HG03045 (cell line): ENCODE data around the gene PLSCR3.

Experiments used
- ATAC-seq: cut with Tn5 transposase; IDR thresholded peaks from one replicate; pipeline ENCODE4 v1.9.1; 2021; ENCODE audit warnings: mild to moderate bottlenecking, moderate library complexity; ENCODE audit not compliant: unreplicated experiment

The PLSCR3 gene

GRCh38 chr17:7407082-7407481 is 12.8 kb upstream of the PLSCR3 start:
- no peak for ATAC-seq

- ATAC-seq: no peak
Observed at GRCh38 chr17:7406235-7406825, 12.0 kb upstream of the PLSCR3 start.

GRCh38 chr17:7405350-7406234 is 11.3 kb upstream of the PLSCR3 start:
- ATAC-seq: no peak

- ATAC-seq: no peak
Observed at GRCh38 chr17:7404737-7405349, 10.5 kb upstream of the PLSCR3 start.

GRCh38 chr17:7403977-7404736 is 9.8 kb upstream of the PLSCR3 start, which contains the start of gene TMEM256:
TMEM256 (minus strand) TSS chr17:7404097; CDS start chr17:7404084, 13 bp downstream.
- ATAC-seq: peak; percentile 93

- ATAC-seq: no peak
Observed at GRCh38 chr17:7403727-7403976, 9.3 kb upstream of the PLSCR3 start.

GRCh38 chr17:7403043-7403726 is 8.9 kb upstream of the PLSCR3 start:
- no peak for ATAC-seq

GRCh38 chr17:7398612-7399011 is 4.3 kb upstream of the PLSCR3 start:
- ATAC-seq: no peak

GRCh38 chr17:7396147-7396546 is 1.8 kb upstream of the PLSCR3 start:
- no peak for ATAC-seq

GRCh38 chr17:7393613-7394451 is 493 bp downstream of the PLSCR3 start:
- peak; percentile 54 for ATAC-seq

GRCh38 chr17:7392696-7393612 is 1.4 kb downstream of the PLSCR3 start:
- ATAC-seq: no peak

GRCh38 chr17:7391307-7391706 is 3.0 kb downstream of the PLSCR3 start:
- no peak for ATAC-seq

GRCh38 chr17:7389924-7390910 is 4.1 kb downstream of the PLSCR3 start:
- no peak for ATAC-seq

GRCh38 chr17:7388856-7389255 is 5.5 kb downstream of the PLSCR3 start:
- no peak for ATAC-seq

GRCh38 chr17:7384489-7385081 is 9.7 kb downstream of the PLSCR3 start:
- no peak for ATAC-seq

GRCh38 chr17:7383742-7384488 is 10.4 kb downstream of the PLSCR3 start:
- peak; percentile 63 for ATAC-seq

- no peak for ATAC-seq
Observed at GRCh38 chr17:7383371-7383741, 11.0 kb downstream of the PLSCR3 start.
